ENCODE measurements around the gene MSANTD1. TPM values are rescaled to one million over a fixed set of nuclear protein-coding genes. Genes with fewer than 3 reads are reported as not detected.

Gene MSANTD1
- polyA plus RNA-seq, 1 of the 3 experiments (the other 2 are of a cell fraction): 0.15 TPM

- DNase-seq: no peak
- peaks cover 44 to 87% of the 10 kb centered on the region in 2 experiments for H3K36me3 ChIP-seq (replicated peaks in 1 of 2; ENCODE audit: control insufficient read depth in 1 of 2, insufficient read depth in 2 of 2, low read length in 1 of 2)
- POLR2A ChIA-PET: no interaction called here
Observed at GRCh38 chr4:3212391-3213105, 36.4 kb upstream of the MSANTD1 start.

GRCh38 chr4:3213106-3213425 is 35.9 kb upstream of the MSANTD1 start:
- H4K20me1 ChIP-seq (ENCODE audit: insufficient read depth): no peaks in the 10 kb centered on the region
- H3K4me1 ChIP-seq (ENCODE audit: control insufficient read depth in 1 of 2, insufficient read depth in 2 of 2, low read depth in 1 of 2, low read length in 1 of 2): no peaks in the 10 kb centered on the region; a peak in 2 of 4 replicates
- no peaks in the 10 kb centered on the region for H3K9me2 ChIP-seq
- H3K27me3 ChIP-seq (ENCODE audit: insufficient read depth): no peaks in the 10 kb centered on the region
- no peak overlapping the region for H3K9ac ChIP-seq
- CTCF ChIA-PET: interaction anchor here (1.9 kb wide), 1 partner anchor 18 kb away, joined by 4 read pairs; no protein-coding TSS in a partner anchor
- H3K36me3 ChIP-seq (replicated peaks in 1 of 2; ENCODE audit: control insufficient read depth in 1 of 2, insufficient read depth in 2 of 2, low read length in 1 of 2): peaks cover 39 to 87% of the 10 kb centered on the region in 2 experiments
- H3K4me2 ChIP-seq: no peak overlapping the region
- H3K79me2 ChIP-seq (ENCODE audit: insufficient read depth): no peaks in the 10 kb centered on the region
- H3K9me3 ChIP-seq: no peaks in the 10 kb centered on the region
- H3K4me3 ChIP-seq (ENCODE audit: low read depth in 2 of 2, low read length in 1 of 2): no peak overlapping the region
- H3K27ac ChIP-seq (ENCODE audit: low read depth in 2 of 2, low read length in 1 of 2): no peak overlapping the region
- WGBS (ENCODE audit: low lambda C conversion rate): 92% methylated on average over 3 of the region's 4 CpGs
- H2AFZ ChIP-seq (ENCODE audit: low read depth): no peak overlapping the region
- no peak for DNase-seq
- POLR2A ChIA-PET: no interaction called here
- H3F3A ChIP-seq (replicated peaks; ENCODE audit: insufficient read depth): no peaks in the 10 kb centered on the region
- TF ChIP-seq, protein P1, sequence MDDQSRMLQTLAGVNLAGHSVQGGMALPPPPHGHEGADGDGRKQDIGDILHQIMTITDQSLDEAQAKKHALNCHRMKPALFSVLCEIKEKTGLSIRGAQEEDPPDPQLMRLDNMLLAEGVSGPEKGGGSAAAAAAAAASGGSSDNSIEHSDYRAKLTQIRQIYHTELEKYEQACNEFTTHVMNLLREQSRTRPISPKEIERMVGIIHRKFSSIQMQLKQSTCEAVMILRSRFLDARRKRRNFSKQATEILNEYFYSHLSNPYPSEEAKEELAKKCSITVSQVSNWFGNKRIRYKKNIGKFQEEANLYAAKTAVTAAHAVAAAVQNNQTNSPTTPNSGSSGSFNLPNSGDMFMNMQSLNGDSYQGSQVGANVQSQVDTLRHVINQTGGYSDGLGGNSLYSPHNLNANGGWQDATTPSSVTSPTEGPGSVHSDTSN (IDR thresholded peaks at IDR 0.05): no peak
- TF ChIP-seq MAX (IDR thresholded peaks at IDR 0.05; ENCODE audit: low read depth) (no peak), CHD2 (IDR thresholded peaks at IDR 0.05; ENCODE audit: low read length, partially characterized antibody) (no peak), ZBTB33 (IDR thresholded peaks at IDR 0.05; ENCODE audit: borderline replicate concordance, low read depth) (no peak), GABPA (IDR thresholded peaks at IDR 0.05; ENCODE audit: low read depth) (no peak), MXI1 (IDR thresholded peaks at IDR 0.05; ENCODE audit: low read depth, low read length) (no peak), TAF1 (IDR thresholded peaks at IDR 0.05; ENCODE audit: borderline replicate concordance, low read depth, low read length) (no peak), MEF2A (IDR thresholded peaks at IDR 0.05; ENCODE audit: borderline replicate concordance, low read depth) (no peak), NFIC (IDR thresholded peaks at IDR 0.05; ENCODE audit: borderline replicate concordance) (no peak)

More at GRCh38 chr4:3212391-3213105, 36.4 kb upstream of the MSANTD1 start:
- H4K20me1 ChIP-seq (ENCODE audit: insufficient read depth): no peaks in the 10 kb centered on the region
- no peaks in the 10 kb centered on the region for H3K79me2 ChIP-seq (ENCODE audit: insufficient read depth)
- H3K27ac ChIP-seq (ENCODE audit: low read depth in 2 of 2, low read length in 1 of 2): no peak overlapping the region
- TF ChIP-seq GABPA (IDR thresholded peaks at IDR 0.05; ENCODE audit: low read depth) (no peak), JUND (IDR thresholded peaks at IDR 0.05) (no peak)
- WGBS (ENCODE audit: low lambda C conversion rate): 94% methylated on average over 12 of the region's 12 CpGs
- H3K9me3 ChIP-seq: no peaks in the 10 kb centered on the region
- CTCF ChIA-PET: no interaction called here
- H3K4me3 ChIP-seq (ENCODE audit: low read depth in 2 of 2, low read length in 1 of 2): no peak overlapping the region
- H3K4me1 ChIP-seq (ENCODE audit: control insufficient read depth in 1 of 2, insufficient read depth in 2 of 2, low read depth in 1 of 2, low read length in 1 of 2): peaks cover 0 to 3% of the 10 kb centered on the region in 2 experiments; a peak in 2 of 4 replicates
- no peak overlapping the region for H3K4me2 ChIP-seq
- H3K9me2 ChIP-seq: no peaks in the 10 kb centered on the region
- H3K27me3 ChIP-seq (ENCODE audit: insufficient read depth): no peaks in the 10 kb centered on the region
- H3F3A ChIP-seq (replicated peaks; ENCODE audit: insufficient read depth): no peaks in the 10 kb centered on the region
- H3K9ac ChIP-seq: no peak overlapping the region
- no peak overlapping the region for H2AFZ ChIP-seq (ENCODE audit: low read depth)
